ENCODE measurements around the gene PIGK. TPM values are rescaled to one million over a fixed set of nuclear protein-coding genes. Genes with fewer than 3 reads are reported as not detected.

PIGK gene
- total RNA-seq, 4 donors from 2014 or later, result 15.3 to 27.2 (median 20.9) TPM

- H3K36me3 ChIP-seq, result no peaks in the 10 kb centered on the region
- WGBS, 2 donors, result 85 to 92% methylated on average over 1 of the region's 1 CpG
- no peak overlapping the region for H3K27ac ChIP-seq
- H3K4me3 ChIP-seq, result no peak overlapping the region
- no peaks in the 10 kb centered on the region for H3K27me3 ChIP-seq
- H3K9me3 ChIP-seq, result peaks cover 0 to 69% (median 14%) of the 10 kb centered on the region in 4 donors
- TF ChIP-seq, protein P1, sequence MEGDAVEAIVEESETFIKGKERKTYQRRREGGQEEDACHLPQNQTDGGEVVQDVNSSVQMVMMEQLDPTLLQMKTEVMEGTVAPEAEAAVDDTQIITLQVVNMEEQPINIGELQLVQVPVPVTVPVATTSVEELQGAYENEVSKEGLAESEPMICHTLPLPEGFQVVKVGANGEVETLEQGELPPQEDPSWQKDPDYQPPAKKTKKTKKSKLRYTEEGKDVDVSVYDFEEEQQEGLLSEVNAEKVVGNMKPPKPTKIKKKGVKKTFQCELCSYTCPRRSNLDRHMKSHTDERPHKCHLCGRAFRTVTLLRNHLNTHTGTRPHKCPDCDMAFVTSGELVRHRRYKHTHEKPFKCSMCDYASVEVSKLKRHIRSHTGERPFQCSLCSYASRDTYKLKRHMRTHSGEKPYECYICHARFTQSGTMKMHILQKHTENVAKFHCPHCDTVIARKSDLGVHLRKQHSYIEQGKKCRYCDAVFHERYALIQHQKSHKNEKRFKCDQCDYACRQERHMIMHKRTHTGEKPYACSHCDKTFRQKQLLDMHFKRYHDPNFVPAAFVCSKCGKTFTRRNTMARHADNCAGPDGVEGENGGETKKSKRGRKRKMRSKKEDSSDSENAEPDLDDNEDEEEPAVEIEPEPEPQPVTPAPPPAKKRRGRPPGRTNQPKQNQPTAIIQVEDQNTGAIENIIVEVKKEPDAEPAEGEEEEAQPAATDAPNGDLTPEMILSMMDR (IDR thresholded peaks at IDR 0.05), result no peak
- TF ChIP-seq EP300 (IDR thresholded peaks at IDR 0.05) (no peak), POLR2A (IDR thresholded peaks at IDR 0.05) (no peak)
- DNase-seq (ENCODE audit: low spot score in 2 of 2), result no peak
- no peaks in the 10 kb centered on the region for H3K4me1 ChIP-seq
These were observed 30.9 kb upstream of the PIGK start for GRCh38 chr1:77250126-77250525.

- H3K27me3 ChIP-seq, result no peaks in the 10 kb centered on the region
- H3K36me3 ChIP-seq, result no peaks in the 10 kb centered on the region
- H3K4me1 ChIP-seq, result no peaks in the 10 kb centered on the region
- DNase-seq (ENCODE audit: low spot score in 2 of 2), result no peak
- TF ChIP-seq, protein P1 (IDR thresholded peaks at IDR 0.05), result no peak
- TF ChIP-seq EP300 (IDR thresholded peaks at IDR 0.05) (no peak), POLR2A (IDR thresholded peaks at IDR 0.05) (no peak)
- 64 to 71% methylated on average over 2 of the region's 2 CpGs for WGBS, 2 donors
- H3K27ac ChIP-seq, result no peak overlapping the region
- peaks cover 0 to 33% (median 8%) of the 10 kb centered on the region in 4 donors for H3K9me3 ChIP-seq
- H3K4me3 ChIP-seq, result no peak overlapping the region
These were observed 26.6 kb upstream of the PIGK start for GRCh38 chr1:77245830-77246229.

- peaks cover 0 to 3% (median 0%) of the 10 kb centered on the region in 4 donors for H3K9me3 ChIP-seq
- no peak for DNase-seq (ENCODE audit: low spot score in 2 of 2)
- H3K4me1 ChIP-seq, result no peaks in the 10 kb centered on the region
- H3K36me3 ChIP-seq, result no peaks in the 10 kb centered on the region
- H3K27ac ChIP-seq, result no peak overlapping the region
- 69 to 90% methylated on average over 3 of the region's 3 CpGs for WGBS, 2 donors
- TF ChIP-seq, protein P1 (IDR thresholded peaks at IDR 0.05), result no peak
- no peak for TF ChIP-seq EP300 (IDR thresholded peaks at IDR 0.05)
- no peak for TF ChIP-seq POLR2A (IDR thresholded peaks at IDR 0.05)
- no peak overlapping the region for H3K4me3 ChIP-seq
- no peaks in the 10 kb centered on the region for H3K27me3 ChIP-seq
These were observed 20.1 kb upstream of the PIGK start for GRCh38 chr1:77239311-77239710.

GRCh38 chr1:77238462-77238861, 19.2 kb upstream of the PIGK start:
- 79 to 95% methylated on average over 1 of the region's 1 CpG for WGBS, 2 donors
- DNase-seq (ENCODE audit: low spot score in 2 of 2), result no peak
- no peak overlapping the region for H3K4me3 ChIP-seq
- TF ChIP-seq EP300 (IDR thresholded peaks at IDR 0.05) (no peak), POLR2A (IDR thresholded peaks at IDR 0.05) (no peak)
- TF ChIP-seq, protein P1 (IDR thresholded peaks at IDR 0.05), result no peak
- no peaks in the 10 kb centered on the region for H3K36me3 ChIP-seq
- H3K9me3 ChIP-seq, result peaks cover 0 to 3% (median 0%) of the 10 kb centered on the region in 4 donors
- H3K27ac ChIP-seq, result no peak overlapping the region
- no peaks in the 10 kb centered on the region for H3K27me3 ChIP-seq
- H3K4me1 ChIP-seq, result no peaks in the 10 kb centered on the region

DNA sequence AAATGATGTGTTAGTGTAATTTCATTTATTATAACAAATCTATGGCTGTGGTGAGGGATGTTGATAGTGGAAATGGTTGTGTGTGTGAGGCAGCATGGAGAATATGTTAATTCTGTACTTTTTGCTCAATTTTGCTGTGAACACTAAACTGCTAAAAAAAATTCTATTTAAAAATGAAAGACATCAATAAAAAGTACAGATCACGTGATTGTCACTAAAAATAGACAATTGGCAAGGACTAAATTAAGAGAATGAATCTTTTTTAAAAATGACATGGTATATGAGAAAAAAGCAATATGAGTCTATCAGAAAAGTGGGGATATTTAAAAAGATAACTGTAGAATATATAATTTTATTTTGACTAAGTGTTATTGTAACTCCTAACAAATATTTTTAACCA, 15.7 kb upstream of the PIGK start:
- no peaks in the 10 kb centered on the region for H3K36me3 ChIP-seq
- no peaks in the 10 kb centered on the region for H3K27me3 ChIP-seq
- no peak overlapping the region for H3K27ac ChIP-seq
- no peak for TF ChIP-seq POLR2A (IDR thresholded peaks at IDR 0.05)
- TF ChIP-seq, protein P1 (IDR thresholded peaks at IDR 0.05), result no peak
- TF ChIP-seq EP300 (IDR thresholded peaks at IDR 0.05), result no peak
- no peaks in the 10 kb centered on the region for H3K4me1 ChIP-seq
- no peak for DNase-seq (ENCODE audit: low spot score in 2 of 2)
- H3K9me3 ChIP-seq, result peaks cover 0 to 14% (median 0%) of the 10 kb centered on the region in 4 donors
- WGBS, 2 donors, result 60 to 80% methylated on average over 1 of the region's 1 CpG
- H3K4me3 ChIP-seq, result no peak overlapping the region

All from tibial nerve (tissue), 4 donors.